ENCODE results near the gene POR. TPM values are rescaled to one million over a fixed set of nuclear protein-coding genes. Genes with fewer than 3 reads are reported as not detected.

Gene POR
- total RNA-seq, 2 donors from 2014 or later: 60.6 to 128 TPM

GRCh38 chr7:76031964-76032363 lies 117.0 kb downstream of the POR start:
- ATAC-seq: no peak
- intact Hi-C loops (cut with DNase I): no loop called here
- no peak for DNase-seq

Small RNA genes lying within 50 kb of the gene (microRNA-seq; reads per million reads assigned to microRNA genes)
- 0.20 to 0.27 reads per million in 2 donors for gene MIR4651

Other genes with a start within 250 kb of the POR start
- 10 to 100 TPM; 15.1 to 15.5 TPM for gene HIP1, start 176.2 kb upstream of the POR start, total RNA-seq
- gene CCL26, start 142.9 kb upstream of the POR start, total RNA-seq: 1 to 10 TPM in 1 of 2 donors, under 1 TPM in 1; 0.47 to 3.2 TPM
- gene CCL24, start 101.3 kb upstream of the POR start, total RNA-seq: under 1 TPM in 1 of 2 donors, not detected in 1; 0.56 TPM
- 10 to 100 TPM; 26.5 to 41.8 TPM for gene RHBDD2, start 36.1 kb upstream of the POR start, total RNA-seq
- gene TMEM120A, start 79.4 kb downstream of the POR start, total RNA-seq: 10 to 100 TPM; 63.5 to 98.3 TPM
- gene STYXL1, start 132.8 kb downstream of the POR start, total RNA-seq: 10 to 100 TPM in 1 of 2 donors, 1 to 10 TPM in 1; 8.2 to 24.1 TPM
- 100 to 1,000 TPM; 339 to 374 TPM for gene MDH2, start 133.0 kb downstream of the POR start, total RNA-seq

Data from left cardiac atrium (tissue), 4 donors.